RWPE2 (cell line): Measurements from ENCODE around the gene EML5.
"Not testable (repeated sequence)": the region's sequence is repeated elsewhere in the genome, so short reads cannot be mapped to it uniquely, and the experiment has no call there.

ENCODE experiments used
- ATAC-seq: fragments of 200-7000 bp; cut with Tn5 transposase; 3 replicates; pipeline ENCODE4 v1.9.1; 2021; ENCODE audit warnings: low read depth
- DNase-seq: peaks from one replicate; pipeline ENCODE4 v3.0.0-alpha.2; 2020; ENCODE audit warnings: low spot score
- H3K27ac ChIP-seq: fragments of 450-650 bp; 2 replicates; pipeline ENCODE4 v1.5.1; 2017; ENCODE audit warnings: mild to moderate bottlenecking; ENCODE audit not compliant: poor library complexity, severe bottlenecking
- H3K27me3 ChIP-seq: fragments of 250-450 bp; sonication (Bioruptor Pico); 2 replicates; pipeline ENCODE4 v1.5.1; 2021; ENCODE audit warnings: mild to moderate bottlenecking, moderate library complexity; ENCODE audit not compliant: insufficient read depth, poor library complexity, severe bottlenecking
- H3K36me3 ChIP-seq: fragments of 250-450 bp; sonication (Bioruptor Pico); 2 replicates; pipeline ENCODE4 v1.5.1; 2020; ENCODE audit warnings: low read depth, mild to moderate bottlenecking, moderate library complexity
- H3K4me1 ChIP-seq: fragments of 250-450 bp; sonication (Bioruptor Pico); 2 replicates; pipeline ENCODE4 v1.5.1; 2021; ENCODE audit warnings: mild to moderate bottlenecking, moderate library complexity; ENCODE audit not compliant: insufficient read depth, poor library complexity, severe bottlenecking
- H3K4me3 ChIP-seq: fragments of 250-450 bp; sonication (Bioruptor Pico); 2 replicates; pipeline ENCODE4 v1.5.1; 2021; ENCODE audit warnings: mild to moderate bottlenecking, moderate library complexity; ENCODE audit not compliant: severe bottlenecking
- H3K9me3 ChIP-seq: fragments of 250-450 bp; sonication (Bioruptor Pico); 2 replicates; pipeline ENCODE4 v1.5.1; 2021; ENCODE audit warnings: mild to moderate bottlenecking, moderate library complexity; ENCODE audit not compliant: severe bottlenecking
- TF ChIP-seq, protein P1 (sequence below): fragments of 450-650 bp; IDR thresholded peaks from one replicate; pipeline ENCODE4 v1.5.1; 2017; ENCODE audit warnings: mild to moderate bottlenecking, moderate library complexity; ENCODE audit not compliant: poor library complexity, severe bottlenecking

EML5 gene

DNA sequence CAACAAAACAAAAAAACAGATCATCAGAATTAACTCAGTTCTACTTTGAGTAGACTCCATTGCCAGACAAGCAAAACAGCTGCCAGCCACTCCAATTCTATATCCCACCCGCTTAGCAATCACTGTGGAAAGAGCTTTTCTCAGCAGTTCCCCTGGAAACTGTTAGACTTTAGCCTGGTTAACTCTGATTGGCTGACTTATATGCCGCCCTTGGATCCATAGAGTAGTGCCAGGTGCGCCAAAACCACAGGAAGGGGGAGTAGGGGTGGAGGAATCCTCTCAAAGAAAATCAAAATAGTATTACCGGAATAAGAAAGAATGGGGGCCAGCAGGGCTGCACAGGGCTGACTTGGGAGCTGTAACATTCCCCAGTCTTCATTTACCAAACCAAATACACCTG, 5.4 kb upstream of the EML5 start:
- no peaks in the 10 kb centered on the region for H3K4me1 ChIP-seq
- H3K9me3 ChIP-seq = no peaks in the 10 kb centered on the region
- H3K27ac ChIP-seq = no peak overlapping the region
- ATAC-seq (peak; percentile 27; the same call in 1 of the 3 replicates), DNase-seq (no peak)
- no peaks in the 10 kb centered on the region for H3K36me3 ChIP-seq
- H3K4me3 ChIP-seq = no peak overlapping the region
- TF ChIP-seq, protein P1, sequence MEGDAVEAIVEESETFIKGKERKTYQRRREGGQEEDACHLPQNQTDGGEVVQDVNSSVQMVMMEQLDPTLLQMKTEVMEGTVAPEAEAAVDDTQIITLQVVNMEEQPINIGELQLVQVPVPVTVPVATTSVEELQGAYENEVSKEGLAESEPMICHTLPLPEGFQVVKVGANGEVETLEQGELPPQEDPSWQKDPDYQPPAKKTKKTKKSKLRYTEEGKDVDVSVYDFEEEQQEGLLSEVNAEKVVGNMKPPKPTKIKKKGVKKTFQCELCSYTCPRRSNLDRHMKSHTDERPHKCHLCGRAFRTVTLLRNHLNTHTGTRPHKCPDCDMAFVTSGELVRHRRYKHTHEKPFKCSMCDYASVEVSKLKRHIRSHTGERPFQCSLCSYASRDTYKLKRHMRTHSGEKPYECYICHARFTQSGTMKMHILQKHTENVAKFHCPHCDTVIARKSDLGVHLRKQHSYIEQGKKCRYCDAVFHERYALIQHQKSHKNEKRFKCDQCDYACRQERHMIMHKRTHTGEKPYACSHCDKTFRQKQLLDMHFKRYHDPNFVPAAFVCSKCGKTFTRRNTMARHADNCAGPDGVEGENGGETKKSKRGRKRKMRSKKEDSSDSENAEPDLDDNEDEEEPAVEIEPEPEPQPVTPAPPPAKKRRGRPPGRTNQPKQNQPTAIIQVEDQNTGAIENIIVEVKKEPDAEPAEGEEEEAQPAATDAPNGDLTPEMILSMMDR = no peak
- H3K27me3 ChIP-seq = no peaks in the 10 kb centered on the region

DNA sequence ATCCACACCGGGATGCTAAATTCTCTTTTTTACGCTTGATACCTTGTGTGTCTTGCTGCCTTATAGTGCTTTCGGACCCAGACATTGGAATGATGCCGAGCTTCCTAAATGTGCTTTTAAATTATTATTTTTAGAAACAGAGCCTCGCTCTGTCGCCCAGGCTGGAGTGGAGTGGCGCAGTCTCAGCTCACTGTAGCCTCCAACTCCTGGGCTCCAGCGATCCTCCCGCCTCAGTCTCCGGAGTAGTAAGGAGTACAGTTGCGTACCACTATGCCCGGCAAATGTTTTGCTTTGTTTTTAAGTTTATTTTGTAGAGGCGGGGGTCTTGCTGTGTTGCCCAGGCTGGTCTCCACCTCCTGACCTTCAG, 489 bp upstream of the EML5 start:
- DNase-seq (no peak), ATAC-seq (no peak)
- no peak overlapping the region for H3K27ac ChIP-seq
- no peaks in the 10 kb centered on the region for H3K36me3 ChIP-seq
- peak overlapping the region; percentile 61 for H3K4me3 ChIP-seq
- no peaks in the 10 kb centered on the region for H3K9me3 ChIP-seq
- H3K4me1 ChIP-seq = no peaks in the 10 kb centered on the region
- peaks cover 10% of the 10 kb centered on the region for H3K27me3 ChIP-seq
- TF ChIP-seq, protein P1 = no peak

DNA sequence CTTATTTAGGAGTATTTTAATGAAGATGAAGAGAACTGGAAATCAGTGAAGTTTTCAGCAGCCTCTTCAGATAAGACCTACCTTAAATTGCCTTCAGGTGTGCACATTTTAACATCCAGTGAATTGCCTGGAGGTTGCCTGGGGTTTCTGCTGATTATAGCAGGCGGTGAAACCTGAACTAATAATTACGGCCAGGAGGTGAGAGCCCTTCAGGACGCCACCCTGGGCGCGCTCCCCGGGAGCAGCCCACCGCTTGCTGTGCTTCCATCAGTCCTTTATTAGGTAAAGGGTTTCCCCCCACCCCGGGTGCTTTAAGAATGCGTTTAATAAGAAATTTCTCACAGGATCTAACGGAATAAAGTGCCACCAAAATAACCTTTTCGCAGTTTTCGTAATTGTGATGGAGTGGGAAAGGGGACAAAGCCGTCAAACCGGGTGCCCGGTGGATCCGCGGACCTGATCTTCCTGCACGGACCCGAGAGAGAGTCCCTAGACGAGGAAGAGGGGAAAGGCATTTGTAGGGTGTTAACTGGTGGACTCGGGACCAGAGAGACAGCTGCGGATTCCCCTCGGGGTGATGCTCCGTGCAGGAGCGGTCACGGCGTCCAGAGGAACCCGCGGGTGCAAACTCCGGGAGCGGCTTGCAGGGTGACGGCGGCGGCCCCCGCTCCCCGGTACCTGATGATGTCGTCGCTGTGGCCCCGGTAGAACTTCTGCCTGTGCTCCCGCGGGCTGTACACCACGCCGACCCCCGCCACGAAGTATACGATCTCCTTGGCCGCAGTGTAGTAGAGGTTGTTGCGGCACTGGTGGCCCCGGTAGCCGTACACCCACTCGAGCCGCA, 902 bp downstream of the EML5 start:
- no peak for DNase-seq
- no peak overlapping the region for H3K27ac ChIP-seq

DNA sequence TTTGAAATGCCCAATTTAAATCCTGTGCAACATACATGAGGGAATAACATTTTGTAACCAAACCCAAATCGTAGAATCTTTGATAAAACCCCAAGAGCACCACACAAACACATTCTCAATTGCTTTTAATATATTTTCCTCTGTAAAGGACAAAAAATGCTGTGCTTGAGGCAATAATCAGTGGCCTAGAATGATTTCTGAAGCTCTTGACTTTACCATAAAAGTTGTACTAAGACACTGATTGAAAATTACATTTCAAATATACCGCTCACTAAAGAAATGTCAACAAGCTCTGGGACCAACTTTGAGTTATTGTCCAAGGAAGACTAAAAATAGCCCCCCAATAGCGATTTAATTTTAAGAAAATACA, 1.5 kb downstream of the EML5 start:
- Histone ChIP-seq H3K9me3 (no peaks in the 10 kb centered on the region), H3K4me1 (no peaks in the 10 kb centered on the region), H3K27ac (no peak overlapping the region), H3K36me3 (no peaks in the 10 kb centered on the region), H3K27me3 (peaks cover 10% of the 10 kb centered on the region), H3K4me3 (no peak overlapping the region)
- TF ChIP-seq, protein P1 = no peak
- DNase-seq (no peak), ATAC-seq (no peak)

More for the DNA sequence above, 902 bp downstream of the EML5 start:
- peak; percentile 3; the same call in 1 of the 3 replicates for ATAC-seq
- H3K4me3 ChIP-seq = peak overlapping the region; percentile 61
- no peaks in the 10 kb centered on the region for H3K9me3 ChIP-seq
- H3K4me1 ChIP-seq = no peaks in the 10 kb centered on the region
- peaks cover 10% of the 10 kb centered on the region for H3K27me3 ChIP-seq
- TF ChIP-seq, protein P1 = no peak
- no peaks in the 10 kb centered on the region for H3K36me3 ChIP-seq

DNA sequence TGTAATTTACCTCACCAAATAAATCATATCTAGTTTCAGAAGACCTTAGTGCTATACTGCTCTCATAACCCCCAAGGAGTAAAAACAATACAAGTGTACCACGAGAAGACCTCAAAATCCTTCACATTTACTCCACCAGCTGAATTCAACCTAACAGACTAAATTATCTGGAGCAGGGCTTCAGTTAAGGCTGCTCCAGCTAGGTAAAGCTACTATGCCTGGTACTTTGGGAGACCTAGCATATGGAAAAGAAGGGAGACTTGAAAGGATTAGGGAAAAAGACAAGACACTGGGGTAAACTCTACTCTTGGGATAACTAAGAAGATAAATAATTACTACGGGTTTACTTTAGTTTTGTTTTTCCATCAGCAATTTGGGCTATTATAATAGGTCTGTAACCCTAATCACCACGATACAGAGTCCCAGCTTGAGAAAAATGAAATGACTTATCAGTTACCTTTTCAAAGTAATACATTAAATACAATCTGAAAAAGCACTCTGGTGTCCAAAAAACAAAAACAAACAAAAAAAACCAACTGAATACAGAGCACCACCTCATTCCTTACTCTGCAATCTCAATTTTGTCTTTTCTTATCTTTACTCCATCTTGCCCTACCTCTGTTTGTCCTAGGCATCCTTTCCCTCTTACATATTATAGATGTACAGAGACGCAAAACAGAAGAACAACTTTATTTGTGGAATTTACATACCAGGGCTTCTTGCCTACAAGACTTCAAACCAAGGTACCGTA, 2.1 kb downstream of the EML5 start:
- TF ChIP-seq, protein P1 = no peak
- Histone ChIP-seq H3K36me3 (no peaks in the 10 kb centered on the region), H3K27me3 (peaks cover 10% of the 10 kb centered on the region), H3K4me3 (no peak overlapping the region), H3K4me1 (no peaks in the 10 kb centered on the region), H3K27ac (no peak overlapping the region), H3K9me3 (no peaks in the 10 kb centered on the region)
- DNase-seq (no peak), ATAC-seq (no peak)

DNA sequence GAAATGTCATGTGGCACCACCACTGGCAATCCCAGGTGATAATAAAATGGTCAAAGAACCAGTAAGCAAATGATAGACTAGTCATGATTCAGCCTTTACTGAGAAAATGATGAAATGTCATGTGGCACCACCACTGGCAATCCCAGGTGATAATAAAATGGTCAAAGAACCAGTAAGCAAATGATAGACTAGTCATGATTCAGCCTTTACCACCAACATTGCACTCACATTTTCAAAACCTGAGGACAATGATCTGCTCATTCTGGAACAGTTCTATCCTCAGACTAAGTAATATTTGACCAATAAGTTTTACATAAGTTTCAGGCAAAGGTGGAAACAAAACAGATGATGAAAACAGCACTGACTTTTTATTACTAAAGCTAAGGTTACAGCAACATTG, 3.2 kb downstream of the EML5 start:
- not testable (repeated sequence) for H3K36me3 ChIP-seq, H3K4me3 ChIP-seq, ATAC-seq, H3K27me3 ChIP-seq, H3K4me1 ChIP-seq, DNase-seq, H3K27ac ChIP-seq, H3K9me3 ChIP-seq
